HCT116 (cell line): ENCODE results near the gene SECTM1. TPM values are rescaled to one million over a fixed set of nuclear protein-coding genes. Genes with fewer than 3 reads are reported as not detected.

Source experiments
- ATAC-seq: fragments of 200-7000 bp; cut with Tn5 transposase; 2 replicates; pipeline ENCODE4 v1.9.1; 2020; ENCODE audit warnings: mild to moderate bottlenecking, moderate library complexity
- BruUV-seq: library from RNA; stranded (reverse); fragments of 400-500 nt; replicated peaks from 2 replicates; lab custom pipeline; 2021; lab: Mats Ljungman, UMichigan
- CTCF ChIA-PET: fragments of 300-600 bp; sonication (Branson Sonifier 250); formaldehyde crosslinking; loops from one replicate; lab custom pipeline; 2021; ENCODE audit warnings: antibody characterized with exemption; lab: Charles Lee
- POLR2A ChIA-PET: fragments of 300-600, 350-600 bp; sonication (Branson Sonifier 250); formaldehyde crosslinking; loops from one replicate; lab custom pipeline; 2021; ENCODE audit warnings: antibody characterized with exemption; lab: Charles Lee
- RAD21 ChIA-PET, 2 experiments: fragments of 300-600 bp; sonication (Branson Sonifier 250); formaldehyde crosslinking; loops; one replicate each; lab custom pipeline; 2023; ENCODE audit warnings: low total read pairs in 2 of 2; ENCODE audit not compliant: uncharacterized antibody in 2 of 2, unreplicated experiment in 2 of 2, low non-redundant PET in 1 of 2; lab: Charles Lee
- DNase-seq: peaks from one replicate; pipeline ENCODE4 v3.0.0-alpha.2; 2010; ENCODE audit warnings: low read depth, low spot score
- H2AFZ ChIP-seq: fragments of 200-600 bp; shearing (Covaris generic), sonication (generic); 2 replicates; pipeline ENCODE4 v1.6.1; 2017; ENCODE audit warnings: low read depth, mixed run types, mixed read lengths, antibody characterized with exemption, low read length; ENCODE audit not compliant: poor library complexity, severe bottlenecking
- H3K27ac ChIP-seq: 2 replicates; pipeline ENCODE4 v1.5.1; 2012; ENCODE audit warnings: low read depth, low read length
- H3K27me3 ChIP-seq: fragments of 200-600 bp; sonication (generic); 2 replicates; pipeline ENCODE4 v1.6.1; 2016; ENCODE audit warnings: mixed run types, low read length, mixed read lengths; ENCODE audit not compliant: insufficient read depth
- H3K36me3 ChIP-seq, 2 experiments: fragments of 200-500 bp in 1 of 2; fragments of 200-600 bp in 1 of 2; sonication (Bioruptor generic) in 1 of 2; sonication (generic) in 1 of 2; 2 replicates each; pipeline versions ENCODE4 v1.5.1 to v1.6.1; 2014 to 2016; ENCODE audit warnings: low read length in 2 of 2, inconsistent platforms in 1 of 2, mixed read lengths in 1 of 2, mixed run types in 1 of 2; ENCODE audit not compliant: insufficient read depth in 2 of 2, control insufficient read depth in 1 of 2
- H3K4me1 ChIP-seq, 2 experiments: fragments of 200-600 bp in 1 of 2; sonication (generic) in 1 of 2; 2 replicates each; pipeline versions ENCODE4 v1.5.1 to v1.6.1; 2012 to 2017; ENCODE audit warnings: low read length in 2 of 2, inconsistent platforms in 1 of 2, mild to moderate bottlenecking in 1 of 2, mixed read lengths in 1 of 2, mixed run types in 1 of 2, moderate library complexity in 1 of 2; ENCODE audit not compliant: insufficient read depth in 2 of 2, control insufficient read depth in 1 of 2
- H3K4me2 ChIP-seq: fragments of 200-600 bp; sonication (generic); 2 replicates; pipeline ENCODE4 v1.6.1; 2017; ENCODE audit warnings: mixed run types, low read length, mixed read lengths
- H3K4me3 ChIP-seq, 2 experiments: fragments of 200-600 bp in 1 of 2; sonication (generic) in 1 of 2; replicated peaks in 1 of 2; 2 replicates each; pipeline ENCODE4 v1.5.1; 2011 to 2016; ENCODE audit warnings: low read length in 2 of 2, control low read depth in 1 of 2, low read depth in 1 of 2, mild to moderate bottlenecking in 1 of 2, mixed read lengths in 1 of 2, mixed run types in 1 of 2
- H3K79me2 ChIP-seq: fragments of 200-600 bp; sonication (generic); 2 replicates; pipeline ENCODE4 v1.6.1; 2017; ENCODE audit warnings: mild to moderate bottlenecking, mixed run types, low read length, moderate library complexity, mixed read lengths; ENCODE audit not compliant: insufficient read depth
- H3K9ac ChIP-seq: fragments of 200-600 bp; sonication (generic); 2 replicates; pipeline ENCODE4 v1.6.1; 2016; ENCODE audit warnings: low read length, mixed read lengths
- H3K9me2 ChIP-seq: fragments of 200-600 bp; sonication (generic), shearing (Covaris generic); 2 replicates; pipeline ENCODE4 v1.6.1; 2017; ENCODE audit warnings: mixed run types, mild to moderate bottlenecking, moderate library complexity; ENCODE audit not compliant: insufficient read depth
- H3K9me3 ChIP-seq, 2 experiments: fragments of 200-500 bp in 1 of 2; fragments of 200-600 bp in 1 of 2; sonication (Bioruptor generic) in 1 of 2; sonication (generic) in 1 of 2; 2 replicates each; pipeline ENCODE4 v1.6.1; 2014 to 2017; ENCODE audit warnings: low read length in 2 of 2, mixed read lengths in 2 of 2, inconsistent platforms in 1 of 2, low read depth in 1 of 2, mild to moderate bottlenecking in 1 of 2, mixed run types in 1 of 2, moderate library complexity in 1 of 2; ENCODE audit not compliant: control insufficient read depth in 1 of 2, insufficient read depth in 1 of 2
- H4K20me1 ChIP-seq: fragments of 200-600 bp; sonication (generic), shearing (Covaris generic); 2 replicates; pipeline ENCODE4 v1.6.1; 2017; ENCODE audit warnings: mixed run types, mild to moderate bottlenecking, moderate library complexity; ENCODE audit not compliant: insufficient read depth
- ATF3 ChIP-seq: IDR thresholded peaks from 2 replicates; pipeline ENCODE4 v1.6.1; 2012
- CTCF ChIP-seq, 3 experiments: fragments of 200-600 bp in 1 of 3; sonication (generic) in 1 of 3; IDR thresholded peaks in 2 of 3; conservative IDR thresholded peaks in 1 of 3; 2 replicates each; pipeline ENCODE4 v1.5.1; 2012 to 2017; ENCODE audit warnings: low read depth in 2 of 3, low read length in 2 of 3, antibody characterized with exemption in 1 of 3, borderline replicate concordance in 1 of 3, control low read depth in 1 of 3, mild to moderate bottlenecking in 1 of 3, mixed read lengths in 1 of 3, mixed run types in 1 of 3, moderate library complexity in 1 of 3; ENCODE audit not compliant: insufficient read depth in 1 of 3
- JUND ChIP-seq: IDR thresholded peaks from 2 replicates; pipeline ENCODE4 v1.6.1; 2012
- REST ChIP-seq: IDR thresholded peaks from 2 replicates; pipeline ENCODE4 v1.6.1; 2012; ENCODE audit warnings: low read depth
- SIN3A ChIP-seq: IDR thresholded peaks from 2 replicates; pipeline ENCODE4 v1.6.1; 2012; ENCODE audit warnings: low read depth
- YY1 ChIP-seq: IDR thresholded peaks from 2 replicates; pipeline ENCODE4 v1.6.1; 2011; ENCODE audit warnings: low read length, low read depth, moderate library complexity, mild to moderate bottlenecking; ENCODE audit not compliant: insufficient replicate concordance; ENCODE audit errors: extremely low read depth
- ZBTB33 ChIP-seq: IDR thresholded peaks from 2 replicates; pipeline ENCODE4 v1.6.1; 2011; ENCODE audit warnings: mild to moderate bottlenecking, low read length, moderate library complexity; ENCODE audit not compliant: insufficient replicate concordance; ENCODE audit errors: extremely low read depth
- intact Hi-C: fragments of 100-400 bp; cut with micrococcal nuclease; formaldehyde crosslinking; loops from 2 replicates; pipeline ENCODE4 v1.10.0; 2022
- total RNA-seq: library from RNA; stranded (reverse); gene quantifications from one replicate; pipeline ENCODE4 v1.2.1, GENCODE V29; 2021; ENCODE audit not compliant: unreplicated experiment

The SECTM1 gene
- total RNA-seq, 1 experiment from 2014 or later, result 6.8 TPM

- Histone ChIP-seq H3K27ac (no peak overlapping the region), H3K79me2 (no peaks in the 10 kb centered on the region), H3K4me2 (no peak overlapping the region)
- no peak for TF ChIP-seq ATF3
- TF ChIP-seq, all 23 proteins: peak for 0
- ChIA-PET RAD21 (no interaction called here), POLR2A (no interaction called here), CTCF (no interaction called here)
- DNase-seq (no peak), ATAC-seq (no peak)
- no peaks in the 10 kb centered on the region for H3K9me3 ChIP-seq
- no peak overlapping the region for H3K9ac ChIP-seq
- no peaks in the 10 kb centered on the region for H3K36me3 ChIP-seq
- intact Hi-C loops, result loop anchor here (5.0 kb wide), 3 partner anchors 197 to 412 kb away; partner anchors contain the start of gene RAC3
- H3K4me3 ChIP-seq, result no peak overlapping the region
- peaks cover 13 to 34% of the 10 kb centered on the region in 2 experiments; a peak in 3 of 4 replicates for H3K4me1 ChIP-seq
- no peaks in the 10 kb centered on the region for H3K27me3 ChIP-seq
- BruUV-seq, result no TSS peak
- H4K20me1 ChIP-seq, result no peaks in the 10 kb centered on the region
- H3K9me2 ChIP-seq, result no peaks in the 10 kb centered on the region
- H2AFZ ChIP-seq, result no peak overlapping the region
These were observed 21.3 kb upstream of the SECTM1 start for GRCh38 chr17:82354804-82355308.

- H3K4me2 ChIP-seq, result no peak overlapping the region
- peaks cover 5 to 24% of the 10 kb centered on the region in 2 experiments; a peak in 3 of 4 replicates for H3K4me1 ChIP-seq
- no peak for ATAC-seq
- H3K4me3 ChIP-seq, result no peak overlapping the region
- no peak for DNase-seq
- H3K79me2 ChIP-seq, result no peaks in the 10 kb centered on the region
- no peaks in the 10 kb centered on the region for H3K27me3 ChIP-seq
- ChIA-PET POLR2A (no interaction called here), CTCF (no interaction called here)
- no peak overlapping the region for H2AFZ ChIP-seq
- H3K36me3 ChIP-seq, result no peaks in the 10 kb centered on the region
- H3K27ac ChIP-seq, result no peak overlapping the region
- H4K20me1 ChIP-seq, result no peaks in the 10 kb centered on the region
- BruUV-seq, result no TSS peak
- intact Hi-C loops, result loop anchor here (5.0 kb wide), 3 partner anchors 199 to 414 kb away; partner anchors contain the start of gene RAC3
- TF ChIP-seq REST, result no peak
- no peak for TF ChIP-seq SIN3A
- no peak for TF ChIP-seq JUND
- TF ChIP-seq CTCF (IDR thresholded peaks at IDR 0.05 in 2 of 3, conservative IDR thresholded peaks at IDR 0.05 in 1 of 3; ENCODE audit: borderline replicate concordance in 1 of 3, insufficient read depth in 1 of 3, low read depth in 2 of 3, low read length in 2 of 3), result no peak
- no peak for TF ChIP-seq ZBTB33
- no peak for TF ChIP-seq YY1
- TF ChIP-seq, all 23 proteins: peak for 0
- Histone ChIP-seq H3K9me2 (no peaks in the 10 kb centered on the region), H3K9ac (no peak overlapping the region), H3K9me3 (no peaks in the 10 kb centered on the region)
- RAD21 ChIA-PET, result no interaction called here
These were observed 19.9 kb upstream of the SECTM1 start for GRCh38 chr17:82353484-82353883.
